Caki2 (cell line): ENCODE measurements around the gene ADD1. TPM values are rescaled to one million over a fixed set of nuclear protein-coding genes. Genes with fewer than 3 reads are reported as not detected.
"Not testable (repeated sequence)": the region's sequence is repeated elsewhere in the genome, so short reads cannot be mapped to it uniquely, and the experiment has no call there.

Experiments used
- DNase-seq: peaks from one replicate; pipeline ENCODE4 v3.0.0-alpha.2; 2015; ENCODE audit warnings: low read depth
- in situ Hi-C: cut with HindIII; loops from 2 replicates; pipeline ENCODE4 v1.10.0; 2016; ENCODE audit warnings: low sequenced_read_pairs, low pct_unique_long_range_greater_than_20kb, mixed read lengths
- total RNA-seq: library from RNA; depleted of rRNA; stranded (reverse); fragments of >200 nt; shearing (Covaris generic); gene quantifications from 2 replicates; pipeline ENCODE4 v1.2.3, GENCODE V29; 2014; ENCODE audit warnings: low replicate concordance

Gene ADD1
- total RNA-seq, 1 experiment from 2014 or later, result 98.4 TPM

GRCh38 chr4:2944091-2944482 is 100.4 kb downstream of the ADD1 start:
- in situ Hi-C loops, result no loop called here
- DNase-seq, result no peak

- no peak for DNase-seq
- in situ Hi-C loops, result no loop called here
Observed at GRCh38 chr4:2944586-2945526, 101.2 kb downstream of the ADD1 start.

GRCh38 chr4:2945619-2946604 is 102.3 kb downstream of the ADD1 start:
- in situ Hi-C loops, result not testable (repeated sequence)

GRCh38 chr4:2946812-2947600 is 103.4 kb downstream of the ADD1 start:
- DNase-seq, result no peak
- in situ Hi-C loops, result no loop called here

More at GRCh38 chr4:2945619-2946604, 102.3 kb downstream of the ADD1 start:
- DNase-seq, result not testable (repeated sequence)

GRCh38 chr4:2947926-2948325 is 104.3 kb downstream of the ADD1 start:
- in situ Hi-C loops, result no loop called here

GRCh38 chr4:2948895-2949781 is 105.5 kb downstream of the ADD1 start:
- no peak for DNase-seq
- in situ Hi-C loops, result no loop called here

More at GRCh38 chr4:2947926-2948325, 104.3 kb downstream of the ADD1 start:
- no peak for DNase-seq

GRCh38 chr4:2949782-2950125 is 106.1 kb downstream of the ADD1 start:
- in situ Hi-C loops, result no loop called here
- no peak for DNase-seq

GRCh38 chr4:2950221-2950989 is 106.8 kb downstream of the ADD1 start:
- DNase-seq, result no peak
- in situ Hi-C loops, result no loop called here

GRCh38 chr4:2953496-2953895 is 109.9 kb downstream of the ADD1 start:
- in situ Hi-C loops, result no loop called here
- no peak for DNase-seq

- no peak for DNase-seq
- in situ Hi-C loops, result no loop called here
Observed at GRCh38 chr4:2954358-2955185, 110.9 kb downstream of the ADD1 start.

- in situ Hi-C loops, DNase-seq: not testable (repeated sequence)
Observed at GRCh38 chr4:2955186-2956044, 111.8 kb downstream of the ADD1 start.

- in situ Hi-C loops, result no loop called here
Observed at GRCh38 chr4:2958446-2958845, 114.8 kb downstream of the ADD1 start.

GRCh38 chr4:2960450-2960849 is 116.8 kb downstream of the ADD1 start:
- DNase-seq, in situ Hi-C loops: not testable (repeated sequence)

More at GRCh38 chr4:2958446-2958845, 114.8 kb downstream of the ADD1 start:
- DNase-seq, result no peak

- DNase-seq, result no peak
- in situ Hi-C loops, result no loop called here
Observed at GRCh38 chr4:2961421-2961810, 117.8 kb downstream of the ADD1 start.
